Spleen (tissue), 7 donors: ENCODE measurements around the gene KCNK5.

Source experiments
- CTCF ChIP-seq, 11 experiments: fragments of 200-600 bp in 7 of 11; fragments of 450-650 bp in 4 of 11; sonication (generic) in 4 of 11; IDR thresholded peaks in 8 of 11; conservative IDR thresholded peaks in 3 of 11; 1 replicate in 7 of 11; 2 replicates in 4 of 11; pipeline versions ENCODE4 v1.4.0 to v1.8.0; 2016 to 2021; ENCODE audit warnings: antibody characterized with exemption in 11 of 11, inconsistent platforms in 4 of 11, mild to moderate bottlenecking in 1 of 11
- POLR2A ChIP-seq, 3 donors: fragments of 450-650 bp; IDR thresholded peaks; one replicate each; pipeline ENCODE4 v1.5.1; 2017; ENCODE audit warnings: antibody characterized with exemption in 3 of 3, mild to moderate bottlenecking in 1 of 3
- POLR2AphosphoS5 ChIP-seq, 3 donors: sonication (generic); formaldehyde crosslinking; IDR thresholded peaks; one replicate each; pipeline ENCODE4 v1.5.1; 2017; ENCODE audit warnings: antibody characterized with exemption in 3 of 3
- donor health status: DM: no; HTN: no; CAD: no; lungs with moderate emphysema.
- donor health status: DM: no; HTN: no; CAD: no.
- donor health status: DM: no; HTN: no; CAD: no.

GRCh38 chr6:39268171-39268570 lies 38.9 kb upstream of the KCNK5 start:
- TF ChIP-seq POLR2A (IDR thresholded peaks at IDR 0.05) = no peak
- no peak for TF ChIP-seq CTCF (IDR thresholded peaks at IDR 0.05 in 8 of 11, conservative IDR thresholded peaks at IDR 0.05 in 3 of 11)
- TF ChIP-seq POLR2AphosphoS5 (IDR thresholded peaks at IDR 0.05) = no peak
